BE2C (cell line): ENCODE results near the gene PRDM16.

Source experiments
- DNase-seq: peaks from one replicate; pipeline ENCODE4 v3.0.0-alpha.2; 2020
- H3K27me3 ChIP-seq: fragments of 250-450 bp; sonication (Bioruptor Pico); 2 replicates; pipeline ENCODE4 v1.5.1; 2020; ENCODE audit warnings: mild to moderate bottlenecking
- H3K36me3 ChIP-seq: fragments of 250-450 bp; sonication (Bioruptor Pico); 2 replicates; pipeline ENCODE4 v1.5.1; 2020; ENCODE audit warnings: mild to moderate bottlenecking
- H3K4me1 ChIP-seq: fragments of 250-450 bp; sonication (Bioruptor Pico); 2 replicates; pipeline ENCODE4 v1.5.1; 2020
- H3K4me3 ChIP-seq: 2 replicates; pipeline ENCODE4 v1.5.1; 2011; ENCODE audit warnings: low read depth, low read length
- H3K9me3 ChIP-seq: fragments of 250-450 bp; sonication (Bioruptor Pico); 2 replicates; pipeline ENCODE4 v1.5.1; 2020
- CTCF ChIP-seq: IDR thresholded peaks from 2 replicates; pipeline ENCODE4 v1.5.1; 2012; ENCODE audit warnings: mild to moderate bottlenecking, low read depth, low read length

The PRDM16 gene

GRCh38 chr1:3276341-3276800 is 207.4 kb downstream of the PRDM16 start:
- 0 out of 2 replicates have a peak, but pooled peaks cover 3% of the 10 kb centered on the region for H3K27me3 ChIP-seq
- no peak for TF ChIP-seq CTCF
- H3K4me3 ChIP-seq = no peak overlapping the region
- no peaks in the 10 kb centered on the region for H3K9me3 ChIP-seq
- DNase-seq = no peak
- no peaks in the 10 kb centered on the region for H3K36me3 ChIP-seq
- H3K4me1 ChIP-seq = no peaks in the 10 kb centered on the region

- Histone ChIP-seq H3K27me3 (0 out of 2 replicates have a peak, but pooled peaks cover 3% of the 10 kb centered on the region), H3K9me3 (no peaks in the 10 kb centered on the region), H3K4me3 (no peak overlapping the region), H3K4me1 (no peaks in the 10 kb centered on the region), H3K36me3 (no peaks in the 10 kb centered on the region)
- DNase-seq = no peak
- TF ChIP-seq CTCF = no peak
Measured at GRCh38 chr1:3277011-3277471, 208.0 kb downstream of the PRDM16 start.

GRCh38 chr1:3277623-3278022 is 208.6 kb downstream of the PRDM16 start:
- Histone ChIP-seq H3K4me1 (no peaks in the 10 kb centered on the region), H3K36me3 (no peaks in the 10 kb centered on the region), H3K4me3 (no peak overlapping the region), H3K27me3 (peaks cover 4% of the 10 kb centered on the region; the same call in 1 of the 2 replicates), H3K9me3 (no peaks in the 10 kb centered on the region)
- TF ChIP-seq CTCF = no peak
- no peak for DNase-seq

GRCh38 chr1:3278416-3279181 is 209.6 kb downstream of the PRDM16 start:
- peaks cover 5% of the 10 kb centered on the region; the same call in 1 of the 2 replicates for H3K27me3 ChIP-seq
- no peak overlapping the region for H3K4me3 ChIP-seq
- no peaks in the 10 kb centered on the region for H3K4me1 ChIP-seq
- H3K36me3 ChIP-seq = no peaks in the 10 kb centered on the region
- no peak for DNase-seq
- no peaks in the 10 kb centered on the region for H3K9me3 ChIP-seq
- TF ChIP-seq CTCF = no peak

- H3K27me3 ChIP-seq = peaks cover 10% of the 10 kb centered on the region; the same call in 1 of the 2 replicates
- no peaks in the 10 kb centered on the region for H3K36me3 ChIP-seq
- H3K4me1 ChIP-seq = no peaks in the 10 kb centered on the region
- H3K9me3 ChIP-seq = no peaks in the 10 kb centered on the region
- no peak overlapping the region for H3K4me3 ChIP-seq
- TF ChIP-seq CTCF = no peak
- no peak for DNase-seq
Measured at GRCh38 chr1:3279182-3279470, 210.1 kb downstream of the PRDM16 start.

- H3K36me3 ChIP-seq = no peaks in the 10 kb centered on the region
- H3K27me3 ChIP-seq = peaks cover 16% of the 10 kb centered on the region; the same call in 1 of the 2 replicates
- no peak for TF ChIP-seq CTCF
- H3K9me3 ChIP-seq = no peaks in the 10 kb centered on the region
- no peak overlapping the region for H3K4me3 ChIP-seq
- DNase-seq = no peak
- no peaks in the 10 kb centered on the region for H3K4me1 ChIP-seq
Measured at GRCh38 chr1:3281735-3282134, 212.7 kb downstream of the PRDM16 start.
